ENCODE results near the gene RIPK1.

DNA sequence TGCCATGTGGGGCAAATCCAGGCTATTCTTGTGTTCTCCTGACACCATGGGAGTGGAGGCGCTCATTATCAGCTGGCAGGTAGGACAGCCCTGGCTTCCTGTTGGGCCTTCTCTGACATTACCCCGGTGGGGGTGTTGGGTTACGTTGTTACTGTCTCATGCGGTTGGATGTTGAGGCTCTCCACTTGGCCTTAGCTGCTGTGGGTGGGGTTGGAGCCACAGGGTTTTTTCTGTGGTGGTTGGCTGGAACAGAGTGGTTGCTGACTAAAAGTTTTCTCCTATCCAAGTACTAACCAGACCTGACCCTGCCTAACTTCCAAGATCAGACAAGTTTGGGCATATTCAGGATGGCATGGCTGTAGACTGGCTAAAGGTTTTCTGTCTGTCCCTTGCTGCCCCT lies 20.2 kb downstream of the RIPK1 start:
- TF ChIP-seq CTCF (IDR thresholded peaks at IDR 0.05; ENCODE audit: extremely low read depth in 1 of 2, insufficient read depth in 1 of 2, low read depth in 1 of 2, low read length in 2 of 2) (no peak), POLR2A (IDR thresholded peaks at IDR 0.05; ENCODE audit: low read depth, low read length) (no peak), POLR2AphosphoS5 (IDR thresholded peaks at IDR 0.05; ENCODE audit: insufficient read depth, low read depth, low read length) (no peak), EZH2 (IDR thresholded peaks at IDR 0.05; ENCODE audit: borderline replicate concordance, low read depth, low read length, severe bottlenecking) (no peak), MAX (IDR thresholded peaks at IDR 0.05; ENCODE audit: insufficient read depth, insufficient read length) (no peak), MYC (IDR thresholded peaks at IDR 0.05; ENCODE audit: low read depth, low read length) (no peak), JUN (IDR thresholded peaks at IDR 0.05; ENCODE audit: borderline replicate concordance, insufficient read depth, insufficient read length, low read depth) (no peak), FOS (IDR thresholded peaks at IDR 0.05; ENCODE audit: borderline replicate concordance, insufficient read depth, low read length) (no peak), GATA2 (IDR thresholded peaks at IDR 0.05; ENCODE audit: insufficient read depth, insufficient read length, low read depth, low read length) (no peak)
